Activated B cell treated with CpG ODN at 0.5 μM for 24 hours (primary cell): Measurements from ENCODE around the gene ZFC3H1. TPM values are rescaled to one million over a fixed set of nuclear protein-coding genes. Genes with fewer than 3 reads are reported as not detected.

Experiments used
- ATAC-seq: fragments of 200-7000 bp; cut with Tn5 transposase; one replicate; pipeline ENCODE4 v1.10.0; 2021; ENCODE audit warnings: low read depth, mild to moderate bottlenecking, moderate library complexity
- CTCF ChIA-PET: fragments of 350-600 bp; sonication (Branson Sonifier 250); formaldehyde crosslinking; loops from one replicate; lab custom pipeline; 2021; ENCODE audit warnings: antibody characterized with exemption; lab: Charles Lee
- POLR2A ChIA-PET: fragments of 350-600 bp; sonication (Branson Sonifier 250); formaldehyde crosslinking; loops from one replicate; lab custom pipeline; 2021; ENCODE audit warnings: antibody characterized with exemption; lab: Charles Lee
- DNase-seq: peaks from one replicate; pipeline ENCODE4 v3.0.0; 2022
- H3K27ac Mint-ChIP-seq: one replicate; pipeline ENCODE4 v1.8.0; 2020; ENCODE audit warnings: mixed read lengths
- H3K27me3 Mint-ChIP-seq: one replicate; pipeline ENCODE4 v1.8.0; 2021; ENCODE audit warnings: mixed read lengths
- H3K36me3 Mint-ChIP-seq: one replicate; pipeline ENCODE4 v1.8.0; 2021; ENCODE audit warnings: low read depth, mixed read lengths
- H3K4me1 Mint-ChIP-seq: one replicate; pipeline ENCODE4 v1.8.0; 2021; ENCODE audit warnings: mixed read lengths
- H3K4me3 Mint-ChIP-seq: one replicate; pipeline ENCODE4 v1.8.0; 2020; ENCODE audit warnings: mild to moderate bottlenecking, mixed read lengths
- H3K9me3 Mint-ChIP-seq: one replicate; pipeline ENCODE4 v1.8.0; 2020; ENCODE audit warnings: mixed read lengths
- CTCF ChIP-seq: fragments of 200-600 bp; IDR thresholded peaks from one replicate; pipeline ENCODE4 v1.8.0; 2022; ENCODE audit warnings: antibody characterized with exemption, mild to moderate bottlenecking
- intact Hi-C: fragments of 100-400 bp; cut with micrococcal nuclease; formaldehyde crosslinking; loops from one replicate; pipeline ENCODE4 v1.15.1; 2024
- total RNA-seq: library from RNA; stranded (reverse); gene quantifications from 2 replicates; pipeline ENCODE4 v1.2.3, GENCODE V29; 2022

ZFC3H1 gene
- total RNA-seq, 1 donor from 2014 or later, result 107 TPM

GRCh38 chr12:71682466-71682865 is 18.8 kb upstream of the ZFC3H1 start:
- Mint-ChIP-seq H3K36me3 (peaks cover 4% of the 10 kb centered on the region), H3K27me3 (no peaks in the 10 kb centered on the region), H3K27ac (no peak overlapping the region), H3K4me3 (no peak overlapping the region), H3K9me3 (no peaks in the 10 kb centered on the region), H3K4me1 (peaks cover 21% of the 10 kb centered on the region)
- TF ChIP-seq CTCF, result no peak
- DNase-seq (no peak), ATAC-seq (no peak)
- intact Hi-C loops, result no loop called here
- CTCF ChIA-PET, result no interaction called here
- POLR2A ChIA-PET, result no interaction called here

GRCh38 chr12:71671816-71672215 is 8.2 kb upstream of the ZFC3H1 start:
- ChIA-PET POLR2A (no interaction called here), CTCF (interaction anchor here (1.1 kb wide), 1 partner anchor 14 kb away, joined by 4 read pairs; the partner anchor contains the start of gene TMEM19)
- TF ChIP-seq CTCF, result no peak
- ATAC-seq (no peak), DNase-seq (no peak)
- no peak overlapping the region for H3K4me3 Mint-ChIP-seq
- intact Hi-C loops, result no loop called here
- H3K27ac Mint-ChIP-seq, result no peak overlapping the region
- peaks cover 8% of the 10 kb centered on the region for H3K36me3 Mint-ChIP-seq
- no peaks in the 10 kb centered on the region for H3K27me3 Mint-ChIP-seq
- peaks cover 7% of the 10 kb centered on the region for H3K4me1 Mint-ChIP-seq
- H3K9me3 Mint-ChIP-seq, result no peaks in the 10 kb centered on the region

- ATAC-seq, result no peak
- no peak overlapping the region for H3K4me3 Mint-ChIP-seq
Observed at GRCh38 chr12:71671311-71671710, 7.7 kb upstream of the ZFC3H1 start.

GRCh38 chr12:71666259-71666658 is 2.6 kb upstream of the ZFC3H1 start:
- intact Hi-C loops, result no loop called here
- CTCF ChIA-PET, result interaction anchor here (4.6 kb wide), 1 partner anchor 21 kb away, joined by 52 read pairs; the partner anchor contains the start of gene TMEM19
- H3K27ac Mint-ChIP-seq, result no peak overlapping the region

More at GRCh38 chr12:71671311-71671710, 7.7 kb upstream of the ZFC3H1 start:
- H3K27me3 Mint-ChIP-seq, result no peaks in the 10 kb centered on the region
- ChIA-PET POLR2A (interaction anchor here (0.6 kb wide), 1 partner anchor 27 kb away, joined by 3 read pairs; no protein-coding TSS in a partner anchor), CTCF (no interaction called here)
- H3K27ac Mint-ChIP-seq, result no peak overlapping the region
- TF ChIP-seq CTCF, result no peak
- H3K4me1 Mint-ChIP-seq, result peaks cover 8% of the 10 kb centered on the region
- intact Hi-C loops, result no loop called here
- no peak for DNase-seq
- H3K9me3 Mint-ChIP-seq, result no peaks in the 10 kb centered on the region
- peaks cover 3% of the 10 kb centered on the region for H3K36me3 Mint-ChIP-seq

More at GRCh38 chr12:71666259-71666658, 2.6 kb upstream of the ZFC3H1 start:
- Mint-ChIP-seq H3K9me3 (no peaks in the 10 kb centered on the region), H3K27me3 (no peaks in the 10 kb centered on the region), H3K4me1 (peaks cover 42% of the 10 kb centered on the region), H3K4me3 (no peak overlapping the region), H3K36me3 (peaks cover 34% of the 10 kb centered on the region)
- no peak for TF ChIP-seq CTCF
- DNase-seq (no peak), ATAC-seq (no peak)
- POLR2A ChIA-PET, result interaction anchor here (1.6 kb wide), 1 partner anchor 19 kb away, joined by 9 read pairs; the partner anchor contains the start of gene TMEM19
